ENCODE measurements around the gene RNF40. TPM values are rescaled to one million over a fixed set of nuclear protein-coding genes. Genes with fewer than 3 reads are reported as not detected.

The RNF40 gene
- total and polyA plus RNA-seq, 7 donors = 26.8 to 49.1 (median 33.2) TPM

GRCh38 chr16:30767767-30768465, 5.8 kb downstream of the RNF40 start:
- Histone ChIP-seq H3K36me3 (ENCODE audit: insufficient read depth in 1 of 2, low read depth in 1 of 2) (peaks cover 24 to 100% of the 10 kb centered on the region in 2 donors), H3K4me3 (no peak overlapping the region), H3K27me3 (ENCODE audit: insufficient read depth in 3 of 3, low read length in 2 of 3) (no peaks in the 10 kb centered on the region), H3K4me1 (peaks cover 13% of the 10 kb centered on the region), H3K9me3 (no peaks in the 10 kb centered on the region), H3K27ac (no peak overlapping the region)
- ATAC-seq (no peak), DNase-seq (no peak)
- 89 to 92% (median 90%) methylated on average over 18 of the region's 18 CpGs for WGBS, 3 donors
- intact Hi-C loops (cut with DNase I) = no loop called here
- no peak for TF ChIP-seq CTCF (IDR thresholded peaks at IDR 0.05)

- no peak for TF ChIP-seq CTCF (IDR thresholded peaks at IDR 0.05)
- H3K4me3 ChIP-seq = no peak overlapping the region
- H3K9me3 ChIP-seq = no peaks in the 10 kb centered on the region
- 93 to 96% (median 95%) methylated on average over 23 of the region's 23 CpGs for WGBS, 3 donors
- no peaks in the 10 kb centered on the region for H3K27me3 ChIP-seq (ENCODE audit: insufficient read depth in 3 of 3, low read length in 2 of 3)
- ATAC-seq (no peak), DNase-seq (no peak)
- intact Hi-C loops (cut with DNase I) = no loop called here
- no peak overlapping the region for H3K27ac ChIP-seq
- H3K36me3 ChIP-seq (ENCODE audit: insufficient read depth in 1 of 2, low read depth in 1 of 2) = peaks cover 24 to 100% of the 10 kb centered on the region in 2 donors
- H3K4me1 ChIP-seq = peaks cover 5% of the 10 kb centered on the region
Measured at GRCh38 chr16:30768583-30769181, 6.6 kb downstream of the RNF40 start.

GRCh38 chr16:30769379-30770089, 7.4 kb downstream of the RNF40 start:
- Histone ChIP-seq H3K9me3 (no peaks in the 10 kb centered on the region), H3K4me1 (peaks cover 5% of the 10 kb centered on the region), H3K27ac (no peak overlapping the region), H3K27me3 (ENCODE audit: insufficient read depth in 3 of 3, low read length in 2 of 3) (no peaks in the 10 kb centered on the region), H3K36me3 (ENCODE audit: insufficient read depth in 1 of 2, low read depth in 1 of 2) (peaks cover 19 to 100% of the 10 kb centered on the region in 2 donors), H3K4me3 (no peak overlapping the region)
- 91 to 92% (median 92%) methylated on average over 17 of the region's 17 CpGs for WGBS, 3 donors
- DNase-seq (no peak), ATAC-seq (no peak)
- intact Hi-C loops (cut with DNase I) = no loop called here
- no peak for TF ChIP-seq CTCF (IDR thresholded peaks at IDR 0.05)

- Histone ChIP-seq H3K4me1 (peaks cover 17% of the 10 kb centered on the region), H3K27me3 (ENCODE audit: insufficient read depth in 3 of 3, low read length in 2 of 3) (no peaks in the 10 kb centered on the region), H3K27ac (no peak overlapping the region), H3K9me3 (no peaks in the 10 kb centered on the region), H3K36me3 (ENCODE audit: insufficient read depth in 1 of 2, low read depth in 1 of 2) (peaks cover 14 to 79% of the 10 kb centered on the region in 2 donors), H3K4me3 (no peak overlapping the region)
- intact Hi-C loops (cut with DNase I) = no loop called here
- TF ChIP-seq CTCF (IDR thresholded peaks at IDR 0.05) = no peak
- DNase-seq = no peak
- 77 to 91% (median 82%) methylated on average over 14 of the region's 14 CpGs for WGBS, 3 donors
- ATAC-seq = no peak
Measured at GRCh38 chr16:30771726-30772125, 9.6 kb downstream of the RNF40 start.
